Hippocampal formation (tissue), 2 donors: Measurements from ENCODE around the gene FLNA.

Experiments
- DNase-seq, 2 donors: peaks; one replicate each; lab custom pipeline; 2025; lab: John Stamatoyannopoulos, UW

FLNA gene

GRCh38 chrX:154334496-154334895 is 39.9 kb downstream of the FLNA start:
- DNase-seq = no peak

DNA sequence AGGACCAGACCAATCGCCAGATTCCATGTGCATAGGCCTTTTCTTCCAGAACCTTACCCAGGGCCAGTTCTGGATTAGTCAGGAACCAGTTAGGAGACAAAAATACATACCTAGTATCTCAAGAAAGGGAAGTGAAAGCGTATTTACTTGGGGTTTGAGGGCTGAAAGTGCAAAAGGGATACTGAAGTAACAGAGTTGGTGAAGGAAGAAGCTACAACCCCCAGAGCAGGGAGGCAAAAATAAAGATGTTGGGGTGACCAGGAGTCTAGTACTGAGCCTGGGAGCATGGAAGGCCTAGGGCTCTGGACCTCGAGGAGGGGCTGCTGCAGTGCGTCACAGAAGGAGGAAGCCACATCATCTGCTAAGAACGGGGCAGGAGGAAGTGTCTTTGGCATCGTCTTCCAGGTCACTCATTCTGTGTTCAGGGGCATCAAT is 40.6 kb downstream of the FLNA start:
- DNase-seq = no peak

- no peak for DNase-seq
Measured at GRCh38 chrX:154333116-154333515, 41.3 kb downstream of the FLNA start.

DNA sequence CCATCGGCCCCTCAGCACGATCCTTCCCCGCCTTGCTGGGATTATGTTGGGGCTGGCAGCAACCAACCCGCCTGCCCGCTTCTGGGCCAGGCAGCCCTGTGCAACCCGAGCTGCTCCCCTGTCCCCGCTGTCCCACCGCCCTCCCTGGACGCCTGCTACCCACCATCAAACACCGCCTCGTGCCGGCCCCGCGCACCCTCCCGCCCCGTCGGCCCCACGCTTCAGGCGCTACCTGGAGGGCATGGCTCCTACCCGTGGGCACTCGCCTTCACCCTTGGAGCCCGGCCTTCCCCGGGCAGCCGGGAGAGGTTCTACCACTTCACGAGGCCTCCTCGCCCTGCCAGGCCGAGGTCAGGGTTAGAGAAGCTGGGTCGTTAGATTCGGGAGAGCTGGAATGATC is 41.9 kb downstream of the FLNA start:
- DNase-seq = no peak

DNA sequence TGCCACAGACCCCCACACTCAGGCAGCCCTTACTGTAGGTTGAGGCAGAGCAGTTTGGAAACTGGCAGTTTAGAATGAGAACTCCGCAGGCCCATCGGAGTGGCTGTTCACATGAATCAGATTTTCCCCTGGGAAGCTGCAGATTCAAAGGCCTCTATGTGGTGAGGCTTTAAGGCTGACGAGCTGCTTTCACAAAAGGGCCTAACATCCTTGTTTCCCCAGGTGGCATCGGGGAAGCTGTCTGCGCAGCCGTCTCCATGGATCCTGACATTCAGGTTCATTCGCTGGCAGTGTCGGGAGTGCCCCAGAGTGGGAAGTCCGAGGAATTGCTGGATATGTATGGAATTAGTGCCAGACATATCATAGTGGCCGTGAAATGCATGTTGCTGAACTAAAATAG is 45.1 kb downstream of the FLNA start:
- DNase-seq = no peak

GRCh38 chrX:154328646-154329045 is 45.8 kb downstream of the FLNA start:
- DNase-seq = no peak

DNA sequence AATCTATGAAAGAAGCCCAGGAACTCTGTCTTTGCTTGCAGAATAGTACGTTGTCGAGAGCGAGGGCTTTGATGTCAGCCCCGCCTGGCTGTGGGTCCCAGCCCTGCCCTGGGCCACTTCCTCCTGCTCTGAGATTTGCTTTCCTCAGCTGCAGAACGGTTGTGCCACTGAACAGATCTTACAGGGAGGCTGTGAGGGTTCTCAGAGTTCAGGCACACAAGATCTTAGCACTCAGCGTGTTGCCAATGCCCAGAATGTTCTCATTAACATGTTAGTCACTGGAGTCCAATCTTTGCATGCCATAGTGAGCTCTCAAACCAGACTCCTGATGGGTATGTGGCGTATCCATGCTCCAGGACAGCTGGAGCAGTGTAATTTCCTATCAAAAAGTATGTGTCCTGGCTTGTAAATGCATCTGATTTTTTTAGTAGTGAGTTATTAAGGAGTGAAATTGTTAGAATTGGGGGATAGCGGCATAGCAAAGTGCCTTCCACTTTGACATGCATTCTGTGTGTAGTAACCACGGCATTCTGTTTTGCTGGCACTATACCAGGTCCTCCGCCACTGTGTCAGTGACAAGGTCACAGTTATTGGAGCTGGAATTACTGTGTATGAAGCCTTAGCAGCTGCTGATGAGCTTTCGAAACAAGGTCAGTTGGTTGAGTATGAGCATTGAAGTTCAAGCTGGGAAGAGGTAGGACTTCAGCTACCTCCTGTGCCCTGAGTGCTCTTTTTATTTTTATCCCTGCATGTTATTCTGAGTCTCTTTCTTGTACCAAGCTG is 47.2 kb downstream of the FLNA start:
- no peak for DNase-seq

DNA sequence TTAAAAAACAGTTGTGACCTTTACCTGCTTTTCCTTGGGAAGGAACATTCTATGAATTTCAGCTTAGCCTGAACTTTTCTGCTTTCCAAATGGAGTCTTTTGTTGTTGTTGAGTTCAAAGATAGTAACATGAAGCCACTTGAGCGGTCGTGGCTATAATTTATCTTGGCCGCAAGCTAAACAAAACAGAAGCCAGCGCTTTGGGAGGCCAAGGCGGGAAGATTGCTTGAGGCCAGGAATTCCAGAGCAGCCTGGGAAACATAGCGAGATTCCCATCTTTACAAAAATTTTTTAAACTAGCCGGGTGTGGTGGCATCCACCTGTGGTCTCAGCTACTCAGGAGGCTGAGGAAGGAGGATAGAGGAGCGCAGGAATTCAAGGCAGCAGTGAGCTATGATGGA is 48.9 kb downstream of the FLNA start:
- no peak for DNase-seq

DNA sequence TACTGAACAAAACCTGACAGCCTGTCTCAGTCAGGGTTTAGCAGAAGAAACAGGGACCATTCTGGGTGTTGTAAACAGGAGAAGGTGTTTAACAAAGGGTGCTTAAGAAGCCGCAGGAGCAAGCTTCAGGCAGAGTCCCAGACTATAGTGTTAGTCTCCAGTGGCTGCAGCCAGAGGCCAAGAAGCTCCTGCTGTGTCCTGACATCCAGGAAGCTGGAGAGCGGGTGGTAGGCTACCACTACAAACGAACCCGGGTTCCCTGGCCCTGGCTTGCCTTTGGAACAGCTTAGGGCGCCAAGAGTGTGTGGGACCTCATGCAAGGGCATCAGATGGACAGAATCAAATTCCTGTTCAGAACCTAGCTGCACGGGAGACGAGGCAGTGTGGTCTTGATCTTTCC is 50.9 kb downstream of the FLNA start:
- no peak for DNase-seq

- DNase-seq = no peak
Measured at GRCh38 chrX:154322890-154323289, 51.5 kb downstream of the FLNA start.

- no peak for DNase-seq
Measured at GRCh38 chrX:154321594-154321993, 52.8 kb downstream of the FLNA start.

- no peak for DNase-seq
Measured at GRCh38 chrX:154321152-154321551, 53.3 kb downstream of the FLNA start.

DNA sequence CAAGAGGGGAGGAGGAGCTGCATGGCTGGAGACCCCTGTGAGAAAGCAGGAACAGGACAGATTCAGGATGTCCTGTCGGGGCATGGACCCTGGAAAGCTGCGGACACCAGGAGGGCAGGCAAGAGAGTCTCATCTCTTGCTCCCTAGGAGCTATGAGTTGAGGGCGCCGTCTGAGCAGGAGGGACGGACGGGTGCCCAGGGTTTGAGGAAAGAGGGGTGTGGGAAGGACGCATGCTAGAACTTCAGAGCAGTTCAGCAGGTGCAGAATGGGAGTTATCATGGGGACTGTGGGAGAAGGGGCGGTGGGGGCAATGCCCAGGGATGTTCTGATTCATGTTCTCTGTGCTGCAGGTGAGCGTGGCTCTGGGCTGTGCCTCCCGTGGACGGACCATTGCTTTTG is 54.0 kb downstream of the FLNA start:
- no peak for DNase-seq

DNA sequence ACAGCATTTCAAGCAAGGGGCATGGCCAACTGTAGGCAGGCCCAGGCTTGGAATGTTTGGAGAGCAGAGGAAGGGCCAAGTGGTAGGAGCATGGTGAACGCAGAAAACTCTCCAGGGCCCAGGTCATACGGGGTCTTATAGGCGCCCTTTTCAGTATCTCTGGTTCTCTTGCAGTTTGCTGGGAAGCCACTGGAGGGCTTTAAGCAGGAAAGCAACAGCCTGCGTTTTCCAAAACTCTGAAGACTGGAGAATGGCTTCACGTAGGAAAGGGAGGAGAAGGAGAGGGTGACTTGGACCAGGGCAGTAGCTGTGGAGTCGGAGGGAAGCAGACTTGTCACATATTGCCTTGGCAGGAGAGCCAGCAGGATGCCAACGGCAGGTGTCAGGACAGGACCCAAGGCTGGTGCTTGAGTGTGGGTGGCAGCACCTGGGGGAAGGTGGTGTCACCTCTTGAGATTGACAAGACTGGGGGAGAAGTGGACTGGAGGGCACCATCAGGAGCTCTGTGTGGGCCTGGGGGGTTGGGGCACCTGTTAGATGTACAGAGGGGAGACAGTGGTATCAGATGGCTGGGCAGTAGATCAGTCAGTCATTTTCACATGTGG is 56.9 kb downstream of the FLNA start:
- DNase-seq = no peak

DNA sequence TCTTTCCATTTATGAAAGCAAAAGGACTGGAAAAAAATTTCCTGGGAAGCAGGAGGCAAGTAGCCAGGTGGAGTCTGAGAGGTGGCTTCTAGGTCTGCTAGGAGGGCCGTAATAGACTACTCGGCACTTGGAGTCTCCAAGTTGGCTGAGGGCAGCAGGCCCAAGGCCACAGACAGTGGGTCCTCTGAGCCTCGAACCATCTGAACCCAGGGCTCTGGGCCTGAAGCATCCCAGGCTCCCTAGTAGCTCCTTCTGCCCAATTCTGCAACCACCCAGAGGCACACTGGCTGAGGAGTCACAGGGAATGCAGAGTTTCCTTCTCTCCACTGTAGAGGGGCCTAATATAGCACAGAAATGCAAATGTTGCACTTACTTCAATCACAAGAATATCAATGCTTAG is 59.0 kb downstream of the FLNA start:
- DNase-seq = no peak

DNA sequence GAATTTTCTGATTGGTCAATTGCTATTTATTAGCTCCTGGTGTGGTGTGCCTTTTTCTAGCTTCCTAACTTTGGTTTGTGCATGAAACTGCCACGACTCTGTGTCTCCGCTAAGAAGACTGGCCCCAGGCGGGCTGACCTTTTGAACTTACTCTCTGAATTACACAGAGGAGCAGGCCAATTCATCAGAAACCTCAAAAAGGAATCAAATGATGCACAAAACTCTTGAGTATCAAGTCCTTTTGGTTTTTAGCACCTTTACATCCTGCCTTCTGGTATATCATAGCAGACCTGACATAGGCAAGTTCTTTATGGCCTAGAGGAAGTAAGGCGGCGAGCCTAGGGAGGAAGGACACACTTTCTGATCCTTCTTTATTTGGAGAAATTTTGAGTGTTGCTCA is 61.3 kb downstream of the FLNA start:
- DNase-seq = no peak

- DNase-seq = no peak
Measured at GRCh38 chrX:154312116-154312515, 62.3 kb downstream of the FLNA start.

DNA sequence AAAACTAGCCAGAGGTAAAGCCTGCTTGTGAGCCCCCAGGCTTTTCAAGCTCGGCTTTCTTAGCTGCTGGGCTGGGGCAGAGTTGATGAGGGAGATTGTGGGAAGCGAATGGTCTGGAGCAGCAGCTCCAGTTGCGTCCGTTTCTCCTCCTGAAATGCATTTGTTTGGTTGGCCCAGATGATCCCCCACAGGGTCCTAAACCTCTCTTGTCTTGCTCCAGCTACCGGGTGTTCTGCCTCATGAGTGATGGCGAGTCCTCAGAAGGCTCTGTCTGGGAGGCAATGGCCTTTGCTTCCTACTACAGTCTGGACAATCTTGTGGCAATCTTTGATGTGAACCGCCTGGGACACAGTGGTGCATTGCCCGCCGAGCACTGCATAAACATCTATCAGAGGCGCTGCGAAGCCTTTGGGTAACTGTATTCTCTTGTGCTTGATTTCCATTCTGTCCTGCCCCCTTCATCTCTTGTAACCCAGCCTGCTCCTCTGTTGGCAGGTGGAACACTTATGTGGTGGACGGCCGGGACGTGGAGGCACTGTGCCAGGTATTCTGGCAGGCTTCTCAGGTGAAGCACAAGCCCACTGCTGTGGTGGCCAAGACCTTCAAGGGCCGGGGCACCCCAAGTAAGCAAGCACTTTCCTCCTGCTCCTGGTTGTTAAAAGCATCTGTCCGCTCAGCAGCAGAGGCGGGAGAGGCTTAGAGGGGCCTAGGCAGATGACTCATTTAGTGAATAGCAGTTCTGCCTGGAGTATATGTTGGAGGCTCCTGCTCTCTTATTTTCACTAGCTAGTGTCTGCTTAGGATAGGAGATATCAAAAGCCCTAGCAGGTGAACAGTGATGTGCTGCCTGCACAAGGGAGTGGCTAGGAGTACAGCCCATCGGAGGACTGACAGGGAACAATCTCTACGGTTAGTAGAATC is 63.6 kb downstream of the FLNA start:
- no peak for DNase-seq

DNA sequence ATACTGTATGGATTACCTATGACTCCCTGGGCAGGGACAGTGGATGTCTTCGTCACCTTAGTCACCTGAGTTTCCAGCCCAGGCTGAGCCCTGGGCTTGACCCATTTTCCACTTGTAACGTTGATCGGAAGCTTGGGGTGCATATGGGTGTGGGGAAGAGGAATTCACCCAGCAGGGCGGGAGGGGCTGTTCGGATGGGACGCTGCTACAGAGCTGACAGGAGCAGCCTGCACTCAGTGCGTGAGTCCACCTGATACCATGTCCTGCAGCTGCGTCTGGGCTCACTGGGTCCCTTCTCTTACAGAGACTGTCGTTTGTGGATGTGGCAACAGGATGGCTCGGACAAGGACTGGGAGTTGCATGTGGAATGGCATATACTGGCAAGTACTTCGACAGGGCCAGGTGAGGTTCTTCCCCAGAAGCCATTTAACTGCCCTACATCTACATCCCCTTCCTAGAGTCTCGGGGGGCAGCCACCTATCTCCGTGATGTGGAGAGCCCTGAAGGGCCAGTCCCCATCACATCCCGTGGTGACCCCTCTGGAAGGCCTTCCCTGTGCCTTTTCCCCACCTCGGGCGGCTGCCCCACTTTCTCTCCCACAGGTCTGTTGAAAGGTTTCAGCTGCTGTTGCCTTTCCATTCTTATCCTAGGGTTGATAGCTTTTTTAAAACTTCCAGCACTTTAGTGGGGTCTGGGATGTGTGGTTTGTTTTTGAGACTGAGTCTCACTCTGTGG is 65.2 kb downstream of the FLNA start:
- no peak for DNase-seq

DNA sequence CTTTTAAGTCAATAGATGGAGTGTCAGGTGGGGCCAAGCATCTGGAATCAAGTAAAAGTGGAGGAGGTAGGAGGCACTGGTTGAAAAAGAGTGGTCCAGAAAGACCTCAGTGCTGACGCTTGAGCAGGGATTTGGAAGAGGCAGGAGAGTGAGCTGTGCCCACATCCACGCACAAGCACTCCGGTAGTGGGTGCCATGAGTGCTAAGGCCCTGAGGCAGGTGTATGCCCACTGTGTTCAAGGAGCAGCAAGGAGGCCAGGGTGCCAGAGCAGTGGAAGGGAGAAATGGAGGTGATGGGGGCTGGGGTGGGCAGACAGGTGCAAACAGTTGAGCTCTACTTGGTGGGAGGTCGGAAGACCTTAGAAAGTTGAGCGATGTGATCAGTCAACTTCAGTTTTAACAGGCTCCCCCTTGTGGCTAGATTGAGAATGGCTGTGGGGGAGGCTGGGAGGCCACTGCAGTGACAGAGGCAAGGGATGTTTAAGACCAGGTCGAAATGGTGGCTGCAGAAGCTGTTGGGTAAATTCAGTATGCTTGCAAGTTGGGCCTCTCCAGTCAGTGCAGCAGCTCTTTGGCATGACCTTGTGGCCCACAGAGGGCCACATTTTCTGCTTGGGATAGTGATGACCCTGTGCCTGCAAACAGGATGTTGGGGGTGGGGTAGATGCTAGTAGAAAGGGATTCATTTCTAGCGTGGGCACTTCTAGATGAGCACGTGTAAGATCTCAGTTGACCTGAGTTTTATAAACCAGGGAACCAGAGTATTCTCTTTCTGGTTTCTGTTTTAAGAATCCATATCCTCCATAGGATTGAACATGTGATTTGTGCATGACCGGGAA is 66.1 kb downstream of the FLNA start:
- DNase-seq = peak in 1 of 2 donors; percentile 17

GRCh38 chrX:154307202-154307601 is 67.2 kb downstream of the FLNA start:
- no peak for DNase-seq
